Anterior cingulate cortex (tissue), 58 donors: ENCODE data around the gene CT45A5.
"Not testable (repeated sequence)": the region's sequence is repeated elsewhere in the genome, so short reads cannot be mapped to it uniquely, and the experiment has no call there.

Experiments used
- DNase-seq, 58 donors: peaks; one replicate each; lab custom pipeline; 2025; lab: John Stamatoyannopoulos, UW

CT45A5 gene, protein sequence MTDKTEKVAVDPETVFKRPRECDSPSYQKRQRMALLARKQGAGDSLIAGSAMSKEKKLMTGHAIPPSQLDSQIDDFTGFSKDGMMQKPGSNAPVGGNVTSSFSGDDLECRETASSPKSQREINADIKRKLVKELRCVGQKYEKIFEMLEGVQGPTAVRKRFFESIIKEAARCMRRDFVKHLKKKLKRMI

GRCh38 chrX:135785403-135785802 lies at the start of gene CT45A5:
TSS of gene CT45A5 (minus strand) at chrX:135785503. CDS start at chrX:135781729, 3,774 bp downstream.
- not testable (repeated sequence) for DNase-seq

DNA sequence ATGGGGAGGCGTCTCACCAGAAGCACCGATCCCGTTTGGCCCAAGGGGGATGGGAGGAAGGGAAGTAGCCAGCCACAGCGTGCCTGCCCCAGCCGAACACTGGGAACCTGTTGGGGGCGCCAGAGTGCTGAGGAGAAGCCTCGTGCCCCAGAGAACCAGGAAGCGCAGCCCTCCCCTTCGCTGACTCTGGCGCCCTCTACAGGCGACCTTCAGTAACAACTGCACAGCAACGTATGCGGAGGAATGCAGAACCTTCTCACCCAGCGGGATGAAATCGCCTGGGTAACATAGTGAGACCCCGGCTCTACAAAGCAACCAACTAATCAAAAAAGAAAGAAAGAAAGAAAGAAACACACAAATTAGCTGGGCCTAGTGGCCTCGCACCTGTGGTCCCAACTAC lies 34.6 kb upstream of the CT45A5 start, which contains the start of gene CT45A2:
Gene CT45A2, minus strand, starts transcription at position 101 of the 400 bp plus-strand sequence. CDS start 3,747 bp downstream, outside the sequence.
- DNase-seq = not testable (repeated sequence)

GRCh38 chrX:135802687-135803086 lies 17.4 kb upstream of the CT45A5 start, which contains the start of gene CT45A6:
TSS of gene CT45A6 (minus strand) at chrX:135802787. CDS start at chrX:135798993, 3,794 bp downstream.
- not testable (repeated sequence) for DNase-seq

- DNase-seq = not testable (repeated sequence)
Measured at GRCh38 chrX:135768091-135768490, 17.2 kb downstream of the CT45A5 start, which contains the start of gene CT45A3. TSS of gene CT45A3 (minus strand) at chrX:135768191. CDS start at chrX:135764444, 3,747 bp downstream.

- DNase-seq = not testable (repeated sequence)
Measured at GRCh38 chrX:135744739-135745138, 40.6 kb downstream of the CT45A5 start.

- DNase-seq = no peak
Measured at GRCh38 chrX:135741192-135741715, 44.0 kb downstream of the CT45A5 start.

DNA sequence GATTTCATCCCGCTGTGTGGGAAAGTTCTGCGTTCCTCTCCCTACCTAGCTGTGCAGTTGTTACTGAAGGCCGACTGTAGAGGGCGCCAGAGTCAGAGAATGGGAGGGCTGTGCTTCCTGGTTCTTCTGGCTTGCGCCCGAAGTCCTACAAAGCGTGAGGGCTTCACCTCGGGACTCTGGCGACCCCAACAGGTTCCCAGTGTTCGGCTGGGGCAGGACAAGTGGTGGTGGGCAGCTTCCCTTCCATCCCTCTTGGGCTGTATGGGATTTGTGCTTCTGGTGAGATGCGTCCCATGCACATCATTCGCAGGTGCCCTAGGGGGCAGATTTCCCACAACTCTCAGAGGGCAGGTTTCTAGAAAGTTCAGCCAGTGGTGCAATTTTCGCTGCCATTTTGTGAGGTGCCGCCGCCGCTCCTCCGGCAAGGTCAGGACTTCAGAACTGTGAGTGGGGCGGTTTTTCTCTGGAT lies 44.6 kb downstream of the CT45A5 start:
- DNase-seq = no peak

- no peak for DNase-seq
Measured at GRCh38 chrX:135737366-135738071, 47.8 kb downstream of the CT45A5 start.

DNA sequence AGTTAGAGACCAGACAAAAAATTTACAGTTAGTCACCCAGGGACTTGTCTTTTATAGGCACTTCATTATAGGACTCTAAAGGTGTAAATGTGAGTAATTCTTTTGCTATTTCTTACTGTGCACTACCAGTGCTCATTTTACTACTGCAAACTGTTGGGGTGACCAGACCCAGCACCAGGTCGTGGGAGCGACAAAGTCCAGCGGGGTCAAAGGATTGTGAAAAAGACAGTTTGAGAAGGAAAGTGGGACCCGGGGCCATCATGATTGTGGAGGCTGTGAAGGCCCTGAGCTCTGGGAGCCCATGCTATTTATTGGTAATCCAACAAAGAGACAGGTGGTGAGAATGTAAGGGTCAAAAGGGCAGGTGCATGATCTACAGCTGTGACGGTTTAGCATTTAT lies 50.6 kb downstream of the CT45A5 start:
- not testable (repeated sequence) for DNase-seq
